B cell (primary cell): Measurements from ENCODE around the gene S100A5.

Experiments
- CTCF ChIP-seq: fragments of 200-600 bp; IDR thresholded peaks from one replicate; pipeline ENCODE4 v1.8.0; 2022; ENCODE audit warnings: antibody characterized with exemption, mild to moderate bottlenecking
- EZH2 ChIP-seq: IDR thresholded peaks from 2 replicates; pipeline ENCODE4 v1.6.1; 2012; ENCODE audit warnings: borderline replicate concordance, low read depth, mild to moderate bottlenecking, moderate library complexity, low read length; ENCODE audit not compliant: insufficient read depth, poor library complexity, severe bottlenecking

DNA sequence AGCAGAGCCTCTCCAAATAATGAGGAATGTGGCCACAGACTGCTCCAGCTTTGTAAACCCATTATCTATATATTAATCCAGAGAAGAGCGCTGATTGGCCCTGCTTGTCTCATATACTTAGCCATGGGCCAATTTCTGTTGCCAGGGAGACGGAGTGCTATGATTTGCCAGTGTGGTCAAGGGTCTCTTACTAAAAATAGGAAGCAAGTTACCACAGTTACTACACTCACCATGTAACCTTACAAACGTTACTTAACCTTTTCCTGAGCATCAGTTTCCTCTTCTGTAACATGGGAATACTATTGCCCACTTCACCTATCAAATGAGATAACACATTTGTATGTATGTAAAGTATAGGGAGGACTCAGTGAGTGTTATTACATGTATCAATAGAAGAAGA, 32.6 kb upstream of the S100A5 start:
- TF ChIP-seq CTCF (no peak), EZH2 (no peak)
